Mucosa of rectum (tissue), 2 donors: ENCODE measurements around the gene QSER1.
"Not testable (repeated sequence)": the region's sequence is repeated elsewhere in the genome, so short reads cannot be mapped to it uniquely, and the experiment has no call there.

Experiments used
- H3K27ac ChIP-seq, 2 donors: one replicate each; pipeline ENCODE4 v1.7.0; 2013; ENCODE audit warnings: inconsistent platforms in 2 of 2, low read depth in 2 of 2, low read length in 2 of 2
- H3K27me3 ChIP-seq, 2 donors: one replicate each; pipeline ENCODE4 v1.7.0; 2013; ENCODE audit warnings: low read length in 2 of 2; ENCODE audit not compliant: control insufficient read depth in 2 of 2, insufficient read depth in 2 of 2
- H3K36me3 ChIP-seq, 2 donors: one replicate each; pipeline ENCODE4 v1.7.0; 2013; ENCODE audit warnings: low read length in 2 of 2; ENCODE audit not compliant: control insufficient read depth in 2 of 2, insufficient read depth in 2 of 2
- H3K4me1 ChIP-seq, 2 donors: one replicate each; pipeline ENCODE4 v1.7.0; 2013; ENCODE audit warnings: low read length in 2 of 2, mild to moderate bottlenecking in 1 of 2; ENCODE audit not compliant: control insufficient read depth in 2 of 2, insufficient read depth in 2 of 2
- H3K4me3 ChIP-seq, 2 donors: one replicate each; pipeline ENCODE4 v1.7.0; 2013; ENCODE audit warnings: low read length in 2 of 2
- H3K9ac ChIP-seq, 2 donors: one replicate each; pipeline ENCODE4 v1.7.0; 2013; ENCODE audit warnings: low read length in 2 of 2, low read depth in 1 of 2, mild to moderate bottlenecking in 1 of 2
- H3K9me3 ChIP-seq, 2 donors: one replicate each; pipeline ENCODE4 v1.7.0; 2013; ENCODE audit warnings: low read length in 2 of 2; ENCODE audit not compliant: control insufficient read depth in 2 of 2
- donor health status: healthy.
- donor health status: Normal muscosa, but diverticular disease.

QSER1 gene

DNA sequence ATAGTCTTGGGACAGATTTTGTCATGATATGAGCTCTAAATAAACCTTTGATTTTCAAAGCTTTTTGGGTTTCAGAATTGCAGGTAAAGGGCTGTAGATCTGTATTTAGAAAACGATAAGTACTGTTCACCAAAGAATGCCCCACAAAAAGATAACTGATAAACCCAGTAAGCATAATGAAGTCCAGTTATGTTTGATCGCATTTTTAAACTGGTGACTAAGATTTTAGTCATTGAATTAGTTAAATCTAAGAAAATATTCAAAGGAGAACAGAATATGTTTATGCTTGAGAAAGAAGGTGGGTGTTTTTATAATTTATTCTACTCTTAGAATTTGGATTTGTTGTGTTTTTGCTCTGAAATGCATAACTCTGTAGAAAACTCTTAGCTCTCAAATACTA lies 134.6 kb downstream of the QSER1 start:
- no peaks in the 10 kb centered on the region for H3K27me3 ChIP-seq
- H3K27ac ChIP-seq: no peak overlapping the region
- H3K4me3 ChIP-seq: no peak overlapping the region
- no peaks in the 10 kb centered on the region for H3K9me3 ChIP-seq
- H3K36me3 ChIP-seq: no peaks in the 10 kb centered on the region
- H3K9ac ChIP-seq: no peak overlapping the region
- H3K4me1 ChIP-seq: peaks cover 0 to 3% of the 10 kb centered on the region in 2 donors

DNA sequence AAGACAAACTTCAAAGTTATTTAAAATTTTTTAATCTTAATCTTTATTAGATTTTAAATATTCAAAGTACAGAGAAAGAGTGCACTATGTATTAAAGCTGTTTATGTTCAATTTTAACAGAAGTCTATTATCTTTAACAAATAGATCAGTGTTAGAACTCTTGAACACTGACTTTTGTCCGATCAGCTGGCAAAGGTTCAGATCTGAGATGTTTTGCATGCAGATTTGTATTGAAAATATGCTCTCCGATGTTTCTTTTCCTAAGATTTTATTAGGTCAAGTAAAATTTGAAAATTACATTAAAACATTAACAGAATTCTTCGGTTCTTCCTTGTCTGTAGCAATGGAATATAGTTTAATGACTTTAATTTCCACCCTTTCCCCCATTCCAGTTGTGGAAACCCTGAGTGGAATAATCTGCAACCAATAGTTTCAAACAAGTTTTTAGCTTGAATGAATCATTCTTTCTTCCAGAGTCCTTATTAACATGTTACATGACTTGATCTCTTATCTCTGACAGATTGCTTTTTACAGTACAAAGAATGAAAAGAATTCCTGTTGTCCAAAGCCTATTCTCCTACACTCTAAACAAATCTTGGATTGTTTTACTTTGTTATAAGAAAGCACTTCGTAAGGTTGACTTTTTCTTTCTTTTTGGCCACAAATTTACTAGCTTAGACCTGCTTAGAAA lies 135.4 kb downstream of the QSER1 start:
- Histone ChIP-seq H3K27me3 (no peaks in the 10 kb centered on the region), H3K9ac (no peak overlapping the region), H3K4me3 (no peak overlapping the region), H3K9me3 (no peaks in the 10 kb centered on the region), H3K36me3 (no peaks in the 10 kb centered on the region), H3K27ac (no peak overlapping the region), H3K4me1 (no peaks in the 10 kb centered on the region)

DNA sequence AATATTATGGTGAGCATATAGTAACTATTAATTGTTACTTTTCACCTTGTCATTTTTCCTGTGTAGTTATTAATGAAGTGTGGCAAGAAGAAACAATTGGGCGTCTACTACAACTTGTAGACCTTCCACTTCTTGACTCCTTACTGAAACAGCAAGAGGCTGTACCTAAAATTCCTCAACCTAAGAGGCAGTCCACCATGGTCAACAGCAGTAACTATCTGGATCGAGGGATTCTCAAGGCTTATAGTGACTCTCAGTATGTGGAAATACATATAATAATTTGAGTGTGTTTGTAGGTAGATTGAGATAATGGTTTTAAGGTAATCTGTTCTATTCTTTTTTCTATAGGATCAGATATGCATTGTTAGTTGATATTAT lies 135.9 kb downstream of the QSER1 start:
- H3K27ac ChIP-seq: no peak overlapping the region
- no peaks in the 10 kb centered on the region for H3K4me1 ChIP-seq
- H3K27me3 ChIP-seq: no peaks in the 10 kb centered on the region
- no peak overlapping the region for H3K9ac ChIP-seq
- no peaks in the 10 kb centered on the region for H3K36me3 ChIP-seq
- no peaks in the 10 kb centered on the region for H3K9me3 ChIP-seq
- no peak overlapping the region for H3K4me3 ChIP-seq

DNA sequence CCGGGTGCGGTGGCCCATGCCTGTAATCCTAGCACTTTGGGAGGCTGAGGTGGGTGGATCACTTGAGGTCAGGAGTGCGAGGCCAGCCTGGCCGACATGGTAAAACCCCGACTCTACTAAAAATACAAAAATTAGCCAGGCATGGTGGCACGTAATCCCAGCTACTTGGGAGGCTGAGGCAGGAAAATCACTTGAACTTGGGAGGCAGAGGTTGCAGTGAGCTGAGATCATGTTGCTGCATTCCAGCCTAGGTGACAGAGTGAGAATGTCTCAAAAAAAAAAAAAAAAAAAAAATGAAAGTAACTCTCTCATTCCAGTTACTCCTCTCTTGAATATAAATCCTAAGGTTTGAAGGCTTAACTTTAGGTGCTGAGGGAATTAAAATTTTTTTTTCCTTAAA lies 136.6 kb downstream of the QSER1 start:
- H3K9me3 ChIP-seq, H3K27me3 ChIP-seq, H3K9ac ChIP-seq, H3K4me3 ChIP-seq, H3K36me3 ChIP-seq, H3K27ac ChIP-seq, H3K4me1 ChIP-seq: not testable (repeated sequence)
